ENCODE data around the gene TSC22D4.
A peak's percentile ranks its signal among the peaks of the same experiment; 100 is the strongest.
"Not testable (repeated sequence)": the region's sequence is repeated elsewhere in the genome, so short reads cannot be mapped to it uniquely, and the experiment has no call there.

TSC22D4 gene

DNA sequence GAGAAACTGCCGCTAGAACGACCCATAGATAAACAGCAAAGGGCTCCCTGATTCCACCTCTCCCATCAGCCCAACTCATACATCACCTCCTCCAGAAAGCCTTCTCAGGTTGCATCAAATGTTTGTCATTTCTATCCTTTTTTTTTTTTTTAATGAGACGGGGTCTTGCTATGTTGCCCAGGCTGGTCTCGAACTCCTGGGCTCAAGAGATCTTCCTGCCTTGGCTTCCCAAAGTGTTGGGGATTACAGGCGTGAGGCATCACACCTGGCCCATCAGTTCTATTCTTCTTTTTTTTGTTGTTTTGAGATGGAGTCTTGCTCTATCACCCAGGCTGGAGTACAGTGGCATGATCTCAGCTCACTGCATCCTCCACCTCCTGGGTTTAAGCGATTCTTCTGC lies 22.0 kb downstream of the TSC22D4 start:
- Histone ChIP-seq H3K36me3 (ENCODE audit: control insufficient read depth, insufficient read depth, low read length) (peaks cover 9% of the 10 kb centered on the region), H3K4me3 (ENCODE audit: extremely low read depth, insufficient read depth, low read length, poor library complexity, severe bottlenecking) (no peak overlapping the region), H3K27ac (ENCODE audit: low read depth, low read length, severe bottlenecking) (no peak overlapping the region), H3K4me1 (ENCODE audit: control insufficient read depth, insufficient read depth, low read length, poor library complexity, severe bottlenecking) (peaks cover 2% of the 10 kb centered on the region), H3K9me3 (ENCODE audit: control insufficient read depth, low read length) (no peaks in the 10 kb centered on the region)
- 80 to 100% methylated on average over 3 to 4 of the region's 6 CpGs for WGBS, 2 experiments (ENCODE audit: insufficient coverage in 2 of 2)

DNA sequence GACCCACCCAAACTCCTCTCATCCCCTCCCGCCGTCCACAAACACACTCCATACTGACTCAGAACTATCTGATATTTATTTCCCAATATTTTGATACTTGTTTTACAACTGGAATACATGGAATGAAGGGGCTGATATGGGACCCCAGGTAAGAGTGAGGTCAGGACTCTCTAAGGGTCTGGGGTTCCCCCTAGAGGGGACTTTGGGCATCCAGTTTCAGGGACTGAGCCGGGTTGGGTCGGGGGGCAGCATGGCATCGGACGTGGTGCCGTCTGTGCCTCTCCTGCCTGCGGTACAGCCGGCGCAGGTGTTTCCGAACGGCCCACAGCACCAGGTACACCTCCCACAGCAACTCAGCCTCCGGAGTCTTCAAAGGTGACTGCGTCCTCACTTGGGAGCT lies 22.5 kb downstream of the TSC22D4 start:
- Histone ChIP-seq H3K9me3 (ENCODE audit: control insufficient read depth, low read length) (no peaks in the 10 kb centered on the region), H3K27ac (ENCODE audit: low read depth, low read length, severe bottlenecking) (no peak overlapping the region), H3K4me1 (ENCODE audit: control insufficient read depth, insufficient read depth, low read length, poor library complexity, severe bottlenecking) (peaks cover 2% of the 10 kb centered on the region), H3K4me3 (ENCODE audit: extremely low read depth, insufficient read depth, low read length, poor library complexity, severe bottlenecking) (no peak overlapping the region), H3K36me3 (ENCODE audit: control insufficient read depth, insufficient read depth, low read length) (peaks cover 7% of the 10 kb centered on the region)
- 88 to 99% methylated on average over 9 to 12 of the region's 14 CpGs for WGBS, 2 experiments (ENCODE audit: insufficient coverage in 2 of 2)

DNA sequence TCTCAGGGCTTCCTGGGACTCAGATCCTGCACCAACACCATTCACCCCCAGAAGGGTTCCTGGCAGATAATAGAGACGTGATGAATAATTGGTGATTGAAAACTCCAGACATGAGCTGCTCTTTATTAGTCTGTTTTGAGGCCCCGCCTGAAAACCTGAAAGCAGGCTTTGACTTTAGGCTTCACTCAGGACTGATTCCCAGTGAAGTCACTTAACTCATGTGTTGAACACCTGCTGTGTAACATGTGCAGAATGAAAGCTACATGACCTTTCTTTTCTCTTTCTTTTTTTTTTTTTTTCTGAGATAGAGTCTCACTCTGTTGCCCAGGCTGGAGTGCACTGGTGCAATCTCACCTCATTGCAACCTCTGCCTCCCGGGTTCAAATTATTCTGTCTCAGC lies 23.8 kb downstream of the TSC22D4 start:
- 78 to 100% methylated on average over 1 to 2 of the region's 3 CpGs for WGBS, 2 experiments (ENCODE audit: insufficient coverage in 2 of 2)
- H3K4me3 ChIP-seq (ENCODE audit: extremely low read depth, insufficient read depth, low read length, poor library complexity, severe bottlenecking) = no peak overlapping the region

DNA sequence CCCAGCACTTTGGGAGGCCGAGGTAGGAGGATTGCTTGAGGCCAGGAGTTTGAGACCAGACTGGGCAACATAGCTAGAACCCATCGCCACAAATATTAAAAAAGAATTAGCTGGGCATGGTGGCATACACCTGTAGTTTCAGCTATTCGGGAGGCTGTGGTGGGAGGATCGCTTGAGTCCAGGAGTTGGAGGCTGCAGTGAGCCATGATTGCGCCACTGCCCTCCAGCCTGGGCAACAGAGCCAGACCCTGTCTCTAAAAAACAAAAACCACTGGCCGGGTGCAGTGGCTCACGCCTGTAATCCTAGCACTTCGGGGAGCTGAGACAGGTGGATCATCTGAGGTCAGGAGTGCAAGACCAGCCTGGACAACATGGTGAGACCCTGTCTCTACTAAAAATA lies 25.2 kb downstream of the TSC22D4 start:
- H3K9me3 ChIP-seq (ENCODE audit: control insufficient read depth, low read length); H3K4me3 ChIP-seq (ENCODE audit: extremely low read depth, insufficient read depth, low read length, poor library complexity, severe bottlenecking); H3K36me3 ChIP-seq (ENCODE audit: control insufficient read depth, insufficient read depth, low read length); H3K4me1 ChIP-seq (ENCODE audit: control insufficient read depth, insufficient read depth, low read length, poor library complexity, severe bottlenecking); H3K27ac ChIP-seq (ENCODE audit: low read depth, low read length, severe bottlenecking): not testable (repeated sequence)
- 93 to 94% methylated on average over 6 to 7 of the region's 8 CpGs for WGBS, 2 experiments (ENCODE audit: insufficient coverage in 2 of 2)

More for the DNA sequence above, 23.8 kb downstream of the TSC22D4 start:
- Histone ChIP-seq H3K9me3 (ENCODE audit: control insufficient read depth, low read length) (no peaks in the 10 kb centered on the region), H3K36me3 (ENCODE audit: control insufficient read depth, insufficient read depth, low read length) (peaks cover 1% of the 10 kb centered on the region), H3K27ac (ENCODE audit: low read depth, low read length, severe bottlenecking) (no peak overlapping the region), H3K4me1 (ENCODE audit: control insufficient read depth, insufficient read depth, low read length, poor library complexity, severe bottlenecking) (peaks cover 2% of the 10 kb centered on the region)

DNA sequence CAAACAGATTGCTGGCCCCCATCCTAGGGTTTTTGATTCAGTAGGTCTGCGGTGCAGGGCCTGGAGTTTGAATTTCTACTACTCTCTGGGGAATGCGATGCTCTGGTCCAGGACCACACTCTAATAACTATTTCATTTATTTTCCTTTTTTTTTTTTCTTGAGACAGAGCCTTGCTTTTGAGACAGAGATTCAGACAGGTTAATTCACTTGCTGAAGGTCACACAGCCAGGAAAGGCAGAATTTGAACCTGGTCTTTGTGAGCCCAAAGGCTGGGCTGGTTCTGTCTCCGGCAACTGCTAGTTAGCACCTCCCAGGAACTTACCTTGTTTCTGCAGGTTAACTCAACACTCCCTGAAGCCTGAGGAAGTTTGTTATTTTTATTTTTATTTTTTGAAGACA lies 26.5 kb downstream of the TSC22D4 start:
- Histone ChIP-seq H3K4me3 (ENCODE audit: extremely low read depth, insufficient read depth, low read length, poor library complexity, severe bottlenecking) (no peak overlapping the region), H3K27ac (ENCODE audit: low read depth, low read length, severe bottlenecking) (no peak overlapping the region), H3K36me3 (ENCODE audit: control insufficient read depth, insufficient read depth, low read length) (no peaks in the 10 kb centered on the region), H3K9me3 (ENCODE audit: control insufficient read depth, low read length) (no peaks in the 10 kb centered on the region), H3K4me1 (ENCODE audit: control insufficient read depth, insufficient read depth, low read length, poor library complexity, severe bottlenecking) (peaks cover 2% of the 10 kb centered on the region)
- 73 to 90% methylated on average over 2 of the region's 3 CpGs for WGBS, 2 experiments (ENCODE audit: insufficient coverage in 2 of 2)

DNA sequence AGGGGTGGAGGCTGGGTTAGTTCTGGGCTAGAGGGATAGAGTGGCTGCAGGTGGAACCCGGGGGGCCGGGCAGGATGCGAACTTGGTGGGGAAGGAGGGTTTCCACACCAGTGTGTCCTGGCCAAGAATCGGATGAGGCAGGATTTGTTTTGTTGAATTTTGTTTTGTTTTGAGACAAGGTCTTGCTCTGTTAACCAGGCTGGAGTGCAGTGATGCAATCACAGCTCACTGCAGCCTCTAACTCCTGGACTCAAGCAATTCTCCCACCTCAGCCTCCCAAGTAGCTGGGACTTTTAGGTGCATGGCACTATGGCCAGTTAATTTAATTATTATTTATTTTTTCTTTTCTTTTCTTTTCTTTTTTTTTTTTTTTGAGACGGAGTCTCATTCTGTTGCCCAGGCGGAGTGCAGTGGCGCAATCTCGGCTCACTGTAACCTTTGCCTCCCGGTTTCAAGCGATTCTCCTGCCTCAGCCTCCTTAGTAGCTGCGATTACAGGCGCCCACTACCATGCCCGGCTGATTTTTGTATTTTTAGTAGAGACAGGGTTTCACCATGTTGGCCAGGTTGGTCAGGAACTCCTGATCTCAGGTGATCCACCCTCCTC lies 29.7 kb downstream of the TSC22D4 start:
- no peaks in the 10 kb centered on the region for H3K9me3 ChIP-seq (ENCODE audit: control insufficient read depth, low read length)
- 91 to 96% methylated on average over 8 to 11 of the region's 13 CpGs for WGBS, 2 experiments (ENCODE audit: insufficient coverage in 2 of 2)
- no peak overlapping the region for H3K4me3 ChIP-seq (ENCODE audit: extremely low read depth, insufficient read depth, low read length, poor library complexity, severe bottlenecking)
- no peaks in the 10 kb centered on the region for H3K36me3 ChIP-seq (ENCODE audit: control insufficient read depth, insufficient read depth, low read length)
- no peak overlapping the region for H3K27ac ChIP-seq (ENCODE audit: low read depth, low read length, severe bottlenecking)
- H3K4me1 ChIP-seq (ENCODE audit: control insufficient read depth, insufficient read depth, low read length, poor library complexity, severe bottlenecking) = peaks cover 4% of the 10 kb centered on the region

DNA sequence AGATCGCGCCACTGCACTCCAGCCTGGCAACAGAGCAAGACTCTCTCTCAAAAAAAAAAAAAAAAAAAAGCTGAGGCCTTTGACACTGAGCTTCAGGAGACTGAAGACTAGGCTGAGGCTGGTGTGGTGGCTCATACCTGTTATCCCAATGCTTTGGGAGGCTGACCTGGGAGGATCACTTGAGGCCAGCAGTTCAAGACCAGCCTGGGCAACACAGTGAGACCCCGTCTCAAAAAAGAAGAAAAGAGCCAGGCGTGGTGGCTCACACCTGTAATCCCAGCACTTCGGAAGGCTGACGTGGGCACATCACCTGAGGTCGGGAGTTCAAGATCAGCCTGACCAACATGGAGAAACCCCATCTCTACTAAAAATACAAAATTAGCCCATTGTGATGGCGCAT lies 31.7 kb downstream of the TSC22D4 start:
- H3K36me3 ChIP-seq (ENCODE audit: control insufficient read depth, insufficient read depth, low read length); H3K27ac ChIP-seq (ENCODE audit: low read depth, low read length, severe bottlenecking); H3K4me3 ChIP-seq (ENCODE audit: extremely low read depth, insufficient read depth, low read length, poor library complexity, severe bottlenecking); H3K9me3 ChIP-seq (ENCODE audit: control insufficient read depth, low read length); H3K4me1 ChIP-seq (ENCODE audit: control insufficient read depth, insufficient read depth, low read length, poor library complexity, severe bottlenecking): not testable (repeated sequence)
- 75 to 89% methylated on average over 3 of the region's 8 CpGs for WGBS, 2 experiments (ENCODE audit: insufficient coverage in 2 of 2)

DNA sequence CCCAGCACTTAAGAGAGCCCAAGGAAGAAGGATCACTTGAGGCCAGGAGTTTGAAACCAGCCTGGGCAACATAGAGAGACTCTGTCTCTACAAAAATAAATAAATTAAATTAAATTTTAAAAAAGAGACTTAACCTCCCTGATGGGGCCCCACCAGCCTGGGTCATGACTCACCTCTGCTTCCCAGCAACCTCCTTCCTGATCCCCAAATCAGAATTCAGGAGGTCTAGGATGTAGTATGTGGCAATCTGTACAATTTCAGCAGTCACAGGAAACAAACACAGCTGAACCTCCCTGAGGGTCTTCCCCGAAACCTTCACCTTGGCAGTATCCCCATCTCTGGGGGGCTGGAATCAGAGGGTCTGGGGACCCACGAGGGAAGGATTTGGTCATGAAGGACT lies 33.0 kb downstream of the TSC22D4 start:
- Histone ChIP-seq H3K27ac (ENCODE audit: low read depth, low read length, severe bottlenecking) (no peak overlapping the region), H3K4me3 (ENCODE audit: extremely low read depth, insufficient read depth, low read length, poor library complexity, severe bottlenecking) (no peak overlapping the region), H3K4me1 (ENCODE audit: control insufficient read depth, insufficient read depth, low read length, poor library complexity, severe bottlenecking) (peaks cover 4% of the 10 kb centered on the region), H3K9me3 (ENCODE audit: control insufficient read depth, low read length) (no peaks in the 10 kb centered on the region), H3K36me3 (ENCODE audit: control insufficient read depth, insufficient read depth, low read length) (no peaks in the 10 kb centered on the region)
- 100% methylated on average over 1 to 2 of the region's 2 CpGs for WGBS, 2 experiments (ENCODE audit: insufficient coverage in 2 of 2)

DNA sequence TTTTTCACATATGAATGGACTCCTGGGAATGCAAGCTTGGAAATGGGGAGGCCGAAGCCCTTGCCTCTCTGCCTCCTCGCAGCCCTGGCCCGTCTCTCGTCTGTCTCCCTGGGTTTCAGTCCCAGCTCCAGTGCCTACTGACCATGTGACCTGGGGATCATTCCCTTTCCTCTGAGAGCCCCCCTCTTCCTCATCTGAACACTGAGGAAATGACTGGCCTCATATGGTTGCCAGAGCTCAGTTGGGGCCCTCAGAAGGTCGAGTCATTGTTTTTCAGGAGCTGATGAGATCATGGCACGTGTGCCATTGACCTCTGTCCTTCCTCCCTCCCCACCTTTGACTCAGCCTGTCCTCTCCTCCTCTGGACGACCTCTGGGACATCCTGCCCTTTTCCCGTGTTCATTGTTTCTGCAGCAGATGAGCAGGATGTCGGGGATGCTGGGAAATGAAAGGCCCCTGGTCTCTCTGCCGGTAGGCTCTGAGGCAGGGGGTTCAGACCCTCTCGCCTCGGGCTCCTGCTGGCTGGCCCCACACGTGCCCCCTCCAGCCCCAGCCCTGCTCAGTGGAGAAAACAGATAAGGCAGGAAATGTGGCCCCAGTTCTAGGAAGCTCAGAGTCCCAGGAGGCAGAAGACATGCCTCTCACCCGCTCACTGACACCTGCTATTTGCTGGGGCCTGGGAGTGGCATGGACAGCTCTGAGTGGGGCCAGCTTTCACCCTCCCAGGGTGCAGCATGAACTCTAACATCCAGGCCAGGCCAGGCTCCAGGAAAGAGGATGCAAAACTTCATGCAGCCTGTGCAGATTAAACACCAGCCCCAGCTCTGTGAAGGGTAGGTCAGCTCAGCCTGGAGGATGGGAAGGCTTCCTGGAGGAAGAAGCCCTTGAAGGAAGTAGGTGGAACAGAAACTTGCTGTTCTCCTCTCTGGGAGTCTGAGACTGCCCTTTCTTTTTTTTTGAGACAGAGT lies 34.4 kb downstream of the TSC22D4 start:
- no peaks in the 10 kb centered on the region for H3K36me3 ChIP-seq (ENCODE audit: control insufficient read depth, insufficient read depth, low read length)
- H3K27ac ChIP-seq (ENCODE audit: low read depth, low read length, severe bottlenecking) = peak overlapping the region; percentile 76
- WGBS, 2 experiments (ENCODE audit: insufficient coverage in 2 of 2) = 64 to 67% methylated on average over 11 to 14 of the region's 14 CpGs
- no peak overlapping the region for H3K4me3 ChIP-seq (ENCODE audit: extremely low read depth, insufficient read depth, low read length, poor library complexity, severe bottlenecking)
- no peaks in the 10 kb centered on the region for H3K9me3 ChIP-seq (ENCODE audit: control insufficient read depth, low read length)
- peaks cover 4% of the 10 kb centered on the region for H3K4me1 ChIP-seq (ENCODE audit: control insufficient read depth, insufficient read depth, low read length, poor library complexity, severe bottlenecking)

DNA sequence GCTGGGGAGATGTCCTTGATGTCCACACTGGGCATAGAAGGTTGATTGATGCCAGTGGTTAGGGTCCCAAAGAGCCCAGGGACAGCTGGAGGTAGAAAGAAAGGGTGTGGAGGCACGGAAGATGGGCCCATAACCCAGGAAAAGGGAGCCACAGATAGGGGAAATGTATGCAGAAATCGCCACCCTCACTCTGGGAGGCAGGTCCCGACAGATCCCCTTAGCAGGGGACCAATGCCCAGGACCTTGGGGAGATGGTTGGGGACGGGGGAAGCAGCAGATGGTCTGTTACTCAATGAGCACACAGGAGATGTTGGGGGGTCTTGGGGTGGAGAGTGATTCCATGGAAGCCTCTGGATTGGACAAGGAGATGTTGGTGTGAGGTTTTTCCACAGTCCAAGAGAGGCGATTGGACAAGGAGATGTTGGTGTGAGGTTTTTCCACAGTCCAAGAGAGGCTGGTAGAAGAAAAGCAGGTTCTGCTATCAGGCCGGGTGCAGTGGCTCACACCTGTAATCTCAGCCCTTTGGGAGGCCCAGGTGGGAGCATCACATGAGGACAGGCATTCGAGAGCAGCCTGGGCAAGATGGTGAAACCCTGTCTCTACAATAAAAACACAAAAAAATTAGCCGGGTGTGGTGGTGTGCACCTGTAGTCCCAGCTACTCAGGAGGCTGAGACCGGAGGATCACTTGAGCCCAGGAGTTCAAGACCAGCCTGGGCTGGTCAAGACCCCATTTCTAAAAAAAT lies 35.7 kb downstream of the TSC22D4 start:
- H3K4me3 ChIP-seq (ENCODE audit: extremely low read depth, insufficient read depth, low read length, poor library complexity, severe bottlenecking) = no peak overlapping the region
- H3K4me1 ChIP-seq (ENCODE audit: control insufficient read depth, insufficient read depth, low read length, poor library complexity, severe bottlenecking) = peaks cover 4% of the 10 kb centered on the region
- H3K27ac ChIP-seq (ENCODE audit: low read depth, low read length, severe bottlenecking) = no peak overlapping the region
- 94 to 99% methylated on average over 7 to 9 of the region's 9 CpGs for WGBS, 2 experiments (ENCODE audit: insufficient coverage in 2 of 2)
- no peaks in the 10 kb centered on the region for H3K36me3 ChIP-seq (ENCODE audit: control insufficient read depth, insufficient read depth, low read length)
- no peaks in the 10 kb centered on the region for H3K9me3 ChIP-seq (ENCODE audit: control insufficient read depth, low read length)

Data from mesodermal cell (in vitro differentiated cells).